Sigmoid colon (tissue), 7 donors: ENCODE data around the gene CDT1. TPM values are rescaled to one million over a fixed set of nuclear protein-coding genes. Genes with fewer than 3 reads are reported as not detected.

ENCODE experiments used
- DNase-seq: peaks from one replicate; pipeline ENCODE4 v3.0.0-alpha.2; 2019
- H3K27ac ChIP-seq, 4 donors: fragments of 200-600 bp; sonication (generic); one replicate each; pipeline ENCODE4 v1.5.1; 2016 to 2019; ENCODE audit warnings: mild to moderate bottlenecking in 1 of 4
- H3K27me3 ChIP-seq, 3 donors: fragments of 200-600 bp; sonication (generic); one replicate each; pipeline ENCODE4 v1.5.1; 2019; ENCODE audit warnings: mild to moderate bottlenecking in 1 of 3
- H3K36me3 ChIP-seq, 4 donors: fragments of 200-600 bp; sonication (generic); one replicate each; pipeline ENCODE4 v1.5.1; 2016 to 2019
- H3K4me1 ChIP-seq, 4 donors: fragments of 200-600 bp; sonication (generic); one replicate each; pipeline ENCODE4 v1.5.1; 2017 to 2019
- H3K4me3 ChIP-seq, 4 donors: fragments of 200-600 bp; sonication (generic); one replicate each; pipeline ENCODE4 v1.5.1; 2017 to 2019; ENCODE audit warnings: mild to moderate bottlenecking in 2 of 4, moderate library complexity in 1 of 4
- H3K9me3 ChIP-seq, 4 donors: fragments of 200-600 bp in 3 of 4; sonication (generic) in 3 of 4; one replicate each; pipeline versions ENCODE4 v1.5.1 to v1.6.1; 2013 to 2019
- EP300 ChIP-seq, 4 donors: sonication (generic); formaldehyde crosslinking; IDR thresholded peaks; one replicate each; pipeline ENCODE4 v1.6.1; 2017; ENCODE audit warnings: antibody characterized with exemption in 4 of 4
- POLR2A ChIP-seq, 2 donors: fragments of 450-650 bp; IDR thresholded peaks; one replicate each; pipeline ENCODE4 v1.6.1; 2016; ENCODE audit warnings: antibody characterized with exemption in 2 of 2, mild to moderate bottlenecking in 2 of 2, moderate library complexity in 2 of 2
- POLR2AphosphoS5 ChIP-seq, 4 donors: sonication (generic); formaldehyde crosslinking; IDR thresholded peaks; one replicate each; pipeline ENCODE4 v1.6.1; 2017; ENCODE audit warnings: antibody characterized with exemption in 4 of 4
- whole genome bisulfite sequencing, 2 donors: extraction: QIAGEN DNeasy Blood & Tissue Kit; methylation state at CpG; one replicate each; pipeline ENCODE4 v1.1.7; 2013; 5-methylcytosine and 5-hydroxymethylcytosine counted together
- intact Hi-C: fragments of 100-400 bp; cut with DNase I; formaldehyde crosslinking; loops from one replicate; pipeline ENCODE4 v1.15.1; 2023
- polyA plus RNA-seq, 3 donors: library from polyadenylated mRNA; stranded (reverse); fragments of 200-250 nt; gene quantifications; one replicate each; pipeline ENCODE4 v1.2.3, GENCODE V29; 2013
- total RNA-seq, 4 donors: library from RNA; depleted of rRNA; stranded (reverse); fragments of >200 nt; gene quantifications; one replicate each; pipeline ENCODE4 v1.1.0, GENCODE V29; 2016
- TF ChIP-seq, protein P1 (sequence below), 4 experiments: fragments of 450-650 bp in 3 of 4; fragments of 200-600 bp in 1 of 4; IDR thresholded peaks; one replicate each; pipeline ENCODE4 v1.5.1; 2016 to 2019; ENCODE audit warnings: antibody characterized with exemption in 4 of 4, mild to moderate bottlenecking in 3 of 4, moderate library complexity in 2 of 4
- donor health status: healthy with polysubstance abuse.
- donor health status: Bipolar disorder and iron deficiency.
- donor health status: healthy.

The CDT1 gene
- total and polyA plus RNA-seq, 7 donors: 0.71 to 17.4 (median 3.3) TPM; not detected in 1

DNA sequence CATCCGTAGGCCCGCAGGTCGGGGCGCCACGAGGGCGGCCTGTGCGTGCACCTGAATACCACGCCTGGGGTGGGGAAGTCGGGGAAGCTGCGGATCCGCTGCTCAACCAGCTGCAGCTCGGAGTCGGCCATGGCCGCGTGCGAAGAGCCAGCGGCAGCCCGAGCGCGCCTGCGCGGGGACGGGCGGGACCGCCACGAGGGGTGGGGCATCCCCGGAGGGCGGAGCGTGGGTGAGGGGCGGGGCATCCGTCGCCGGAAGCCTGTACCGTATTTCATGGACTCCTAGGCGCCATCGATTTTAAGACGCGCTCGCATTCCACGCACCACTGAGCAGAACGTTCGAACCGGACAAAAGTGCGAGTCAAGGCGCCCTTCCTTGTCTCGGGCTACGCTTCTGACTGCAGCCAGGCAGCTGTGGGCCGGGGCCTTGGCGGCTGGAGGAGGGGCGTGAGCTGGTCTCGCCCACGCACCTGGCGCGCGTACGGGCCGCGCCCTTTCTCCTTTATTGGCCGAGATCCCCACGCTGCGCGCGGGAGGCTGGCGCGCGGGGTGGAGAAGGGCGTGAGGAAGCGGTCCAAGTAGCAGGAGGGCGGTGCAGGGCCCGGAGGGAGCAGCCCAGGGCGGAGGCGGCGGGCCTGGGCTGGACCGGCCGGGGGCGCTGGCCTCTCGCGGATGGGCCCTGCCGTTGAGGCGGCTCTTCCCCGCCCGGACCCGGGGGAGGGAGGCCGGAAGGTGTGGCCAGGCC, 8.4 kb downstream of the CDT1 start, which contains the start of gene APRT:
APRT (minus strand) TSS at position 160 of the 744 bp plus-strand sequence; CDS start at position 131, 29 bp downstream.
- Histone ChIP-seq H3K27me3 (no peaks in the 10 kb centered on the region), H3K4me3 (peak within 1 kb of the TSS; percentile 63 to 88 (median 76)), H3K36me3 (peaks cover 0 to 21% (median 5%) of the 10 kb centered on the region in 4 donors), H3K4me1 (peaks cover 0 to 36% (median 28%) of the 10 kb centered on the region in 4 donors), H3K9me3 (no peaks in the 10 kb centered on the region), H3K27ac (peak within 1 kb of the TSS; percentile 91 to 96 (median 96))
- intact Hi-C loops: loop anchor here (1.0 to 5.0 kb wide), 3 partner anchors 45 to 405 kb away; partner anchors contain the start of genes TRAPPC2L and ZNF778
- peak; percentile 97 for DNase-seq
- TF ChIP-seq, protein P1, sequence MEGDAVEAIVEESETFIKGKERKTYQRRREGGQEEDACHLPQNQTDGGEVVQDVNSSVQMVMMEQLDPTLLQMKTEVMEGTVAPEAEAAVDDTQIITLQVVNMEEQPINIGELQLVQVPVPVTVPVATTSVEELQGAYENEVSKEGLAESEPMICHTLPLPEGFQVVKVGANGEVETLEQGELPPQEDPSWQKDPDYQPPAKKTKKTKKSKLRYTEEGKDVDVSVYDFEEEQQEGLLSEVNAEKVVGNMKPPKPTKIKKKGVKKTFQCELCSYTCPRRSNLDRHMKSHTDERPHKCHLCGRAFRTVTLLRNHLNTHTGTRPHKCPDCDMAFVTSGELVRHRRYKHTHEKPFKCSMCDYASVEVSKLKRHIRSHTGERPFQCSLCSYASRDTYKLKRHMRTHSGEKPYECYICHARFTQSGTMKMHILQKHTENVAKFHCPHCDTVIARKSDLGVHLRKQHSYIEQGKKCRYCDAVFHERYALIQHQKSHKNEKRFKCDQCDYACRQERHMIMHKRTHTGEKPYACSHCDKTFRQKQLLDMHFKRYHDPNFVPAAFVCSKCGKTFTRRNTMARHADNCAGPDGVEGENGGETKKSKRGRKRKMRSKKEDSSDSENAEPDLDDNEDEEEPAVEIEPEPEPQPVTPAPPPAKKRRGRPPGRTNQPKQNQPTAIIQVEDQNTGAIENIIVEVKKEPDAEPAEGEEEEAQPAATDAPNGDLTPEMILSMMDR (IDR thresholded peaks at IDR 0.05): peak in 2 of 4 experiments; percentile 9 to 24
- TF ChIP-seq EP300 (IDR thresholded peaks at IDR 0.05) (peak in 1 of 4 donors; percentile 46), POLR2AphosphoS5 (IDR thresholded peaks at IDR 0.05) (peak in 3 of 4 donors; percentile 15 to 95 (median 95)), POLR2A (IDR thresholded peaks at IDR 0.05) (no peak)
- 1% methylated on average over 84 of the region's 84 CpGs for WGBS, 2 donors

GRCh38 chr16:88812513-88813268, 9.1 kb downstream of the CDT1 start:
- peak; percentile 88 for DNase-seq
- peak overlapping the region; percentile 91 to 96 (median 96) for H3K27ac ChIP-seq
- H3K4me3 ChIP-seq: peak overlapping the region; percentile 63 to 88 (median 76)
- no peaks in the 10 kb centered on the region for H3K27me3 ChIP-seq
- TF ChIP-seq POLR2AphosphoS5 (IDR thresholded peaks at IDR 0.05) (peak in 1 of 4 donors; percentile 2), POLR2A (IDR thresholded peaks at IDR 0.05) (no peak), EP300 (IDR thresholded peaks at IDR 0.05) (no peak)
- TF ChIP-seq, protein P1 (IDR thresholded peaks at IDR 0.05): peak in 2 of 4 experiments; percentile 8 to 10
- H3K4me1 ChIP-seq: peaks cover 0 to 36% (median 28%) of the 10 kb centered on the region in 4 donors
- intact Hi-C loops: loop anchor here (2.0 to 5.0 kb wide), 2 partner anchors 130 to 404 kb away; partner anchors contain the start of gene ZNF778
- peaks cover 0 to 21% (median 5%) of the 10 kb centered on the region in 4 donors for H3K36me3 ChIP-seq
- H3K9me3 ChIP-seq: no peaks in the 10 kb centered on the region
- WGBS, 2 donors: 10 to 42% methylated on average over 37 of the region's 37 CpGs

DNA sequence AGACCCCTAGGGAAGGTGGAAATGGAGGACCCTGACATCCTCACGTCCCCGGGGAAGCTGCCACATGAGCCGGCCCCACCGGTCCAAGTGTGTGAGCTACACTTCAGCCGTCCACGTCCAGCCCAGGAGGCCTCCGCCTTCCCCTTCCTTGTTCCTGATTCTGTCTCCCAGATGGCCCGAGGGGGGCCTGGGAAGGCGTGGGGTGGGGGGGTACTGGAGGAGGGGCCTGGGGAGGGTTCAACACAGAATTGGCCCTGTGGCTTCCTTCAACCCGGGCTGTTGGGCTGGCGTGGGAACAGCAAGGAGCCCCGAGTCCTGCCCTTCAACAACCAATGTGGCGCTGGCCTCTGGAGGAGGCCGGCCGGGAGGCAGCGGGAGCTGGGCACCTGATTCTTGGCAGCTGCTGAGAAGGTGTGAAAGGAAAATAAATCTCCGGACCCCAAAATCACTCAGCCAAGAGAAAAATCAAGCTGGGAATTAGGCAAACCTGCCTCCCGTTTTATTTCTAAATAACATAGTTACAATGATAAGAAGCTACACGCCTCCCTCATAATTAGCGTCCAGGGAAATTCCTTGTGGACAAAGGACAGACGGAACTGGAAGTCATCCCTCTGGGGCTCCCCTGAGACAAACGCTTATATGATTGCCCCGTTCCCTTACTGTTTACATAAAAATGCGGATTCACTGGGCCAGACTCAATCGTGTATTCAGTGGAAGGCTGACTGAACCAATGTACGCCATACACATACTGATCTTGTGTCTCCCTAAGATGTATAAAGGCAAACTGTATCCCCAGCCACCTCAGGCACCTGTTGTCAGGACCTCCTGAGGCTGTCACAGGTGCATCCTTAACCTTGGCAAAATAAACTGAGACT, 9.9 kb downstream of the CDT1 start:
- DNase-seq: no peak
- Histone ChIP-seq H3K9me3 (no peaks in the 10 kb centered on the region), H3K27ac (peak overlapping the region; percentile 91 to 96 (median 96)), H3K4me3 (peak overlapping the region in 1 of 4 donors; percentile 84), H3K36me3 (peaks cover 0 to 16% (median 5%) of the 10 kb centered on the region in 4 donors), H3K27me3 (no peaks in the 10 kb centered on the region), H3K4me1 (peaks cover 0 to 36% (median 28%) of the 10 kb centered on the region in 4 donors)
- intact Hi-C loops: loop anchor here (2.0 to 5.0 kb wide), 2 partner anchors 129 to 403 kb away; partner anchors contain the start of gene ZNF778
- WGBS, 2 donors: 18 to 65% methylated on average over 26 of the region's 26 CpGs
- TF ChIP-seq EP300 (IDR thresholded peaks at IDR 0.05) (no peak), POLR2AphosphoS5 (IDR thresholded peaks at IDR 0.05) (no peak), POLR2A (IDR thresholded peaks at IDR 0.05) (no peak)
- TF ChIP-seq, protein P1 (IDR thresholded peaks at IDR 0.05): no peak

DNA sequence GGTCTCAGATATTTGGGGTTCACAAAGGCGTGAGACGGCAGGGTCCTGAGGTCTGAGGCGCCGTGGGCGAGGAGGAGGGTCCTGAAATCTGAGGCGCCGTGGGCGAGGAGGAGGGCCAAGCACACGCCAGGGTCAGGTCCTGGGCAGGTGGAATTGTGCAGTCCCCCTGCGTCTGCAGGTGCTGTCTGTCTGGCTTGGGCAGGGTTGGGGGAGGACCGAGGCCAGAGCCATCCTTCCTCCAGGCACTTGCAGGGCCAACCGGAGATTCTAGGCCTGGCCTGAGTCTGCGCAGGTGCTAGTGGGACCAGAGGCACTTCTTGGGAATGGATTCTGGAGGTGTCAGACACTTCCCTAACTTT, 10.5 kb downstream of the CDT1 start:
- WGBS, 2 donors: 65 to 77% methylated on average over 13 of the region's 13 CpGs
- H3K4me3 ChIP-seq: no peak overlapping the region
- no peaks in the 10 kb centered on the region for H3K9me3 ChIP-seq
- H3K4me1 ChIP-seq: peaks cover 0 to 36% (median 28%) of the 10 kb centered on the region in 4 donors
- intact Hi-C loops: loop anchor here (5.0 kb wide), 1 partner anchor 128 kb away; no protein-coding TSS in a partner anchor
- no peak overlapping the region for H3K27ac ChIP-seq
- no peaks in the 10 kb centered on the region for H3K27me3 ChIP-seq
- DNase-seq: no peak
- TF ChIP-seq POLR2AphosphoS5 (IDR thresholded peaks at IDR 0.05) (no peak), EP300 (IDR thresholded peaks at IDR 0.05) (no peak)
- H3K36me3 ChIP-seq: peaks cover 0 to 10% (median 5%) of the 10 kb centered on the region in 4 donors
